HCT116 (cell line): ENCODE data around the gene HNRNPH3. TPM values are rescaled to one million over a fixed set of nuclear protein-coding genes. Genes with fewer than 3 reads are reported as not detected.

Source experiments
- ATAC-seq: fragments of 200-7000 bp; cut with Tn5 transposase; 2 replicates; pipeline ENCODE4 v1.9.1; 2020; ENCODE audit warnings: mild to moderate bottlenecking, moderate library complexity
- BruUV-seq: library from RNA; stranded (reverse); fragments of 400-500 nt; replicated peaks from 2 replicates; lab custom pipeline; 2021; lab: Mats Ljungman, UMichigan
- CTCF ChIA-PET: fragments of 300-600 bp; sonication (Branson Sonifier 250); formaldehyde crosslinking; loops from one replicate; lab custom pipeline; 2021; ENCODE audit warnings: antibody characterized with exemption; lab: Charles Lee
- POLR2A ChIA-PET: fragments of 300-600, 350-600 bp; sonication (Branson Sonifier 250); formaldehyde crosslinking; loops from one replicate; lab custom pipeline; 2021; ENCODE audit warnings: antibody characterized with exemption; lab: Charles Lee
- RAD21 ChIA-PET, 2 experiments: fragments of 300-600 bp; sonication (Branson Sonifier 250); formaldehyde crosslinking; loops; one replicate each; lab custom pipeline; 2023; ENCODE audit warnings: low total read pairs in 2 of 2; ENCODE audit not compliant: uncharacterized antibody in 2 of 2, unreplicated experiment in 2 of 2, low non-redundant PET in 1 of 2; lab: Charles Lee
- DNase-seq: peaks from one replicate; pipeline ENCODE4 v3.0.0-alpha.2; 2010; ENCODE audit warnings: low read depth, low spot score
- H2AFZ ChIP-seq: fragments of 200-600 bp; shearing (Covaris generic), sonication (generic); 2 replicates; pipeline ENCODE4 v1.6.1; 2017; ENCODE audit warnings: low read depth, mixed run types, mixed read lengths, antibody characterized with exemption, low read length; ENCODE audit not compliant: poor library complexity, severe bottlenecking
- H3K27ac ChIP-seq: 2 replicates; pipeline ENCODE4 v1.5.1; 2012; ENCODE audit warnings: low read depth, low read length
- H3K27me3 ChIP-seq: fragments of 200-600 bp; sonication (generic); 2 replicates; pipeline ENCODE4 v1.6.1; 2016; ENCODE audit warnings: mixed run types, low read length, mixed read lengths; ENCODE audit not compliant: insufficient read depth
- H3K36me3 ChIP-seq, 2 experiments: fragments of 200-500 bp in 1 of 2; fragments of 200-600 bp in 1 of 2; sonication (Bioruptor generic) in 1 of 2; sonication (generic) in 1 of 2; 2 replicates each; pipeline versions ENCODE4 v1.5.1 to v1.6.1; 2014 to 2016; ENCODE audit warnings: low read length in 2 of 2, inconsistent platforms in 1 of 2, mixed read lengths in 1 of 2, mixed run types in 1 of 2; ENCODE audit not compliant: insufficient read depth in 2 of 2, control insufficient read depth in 1 of 2
- H3K4me1 ChIP-seq, 2 experiments: fragments of 200-600 bp in 1 of 2; sonication (generic) in 1 of 2; 2 replicates each; pipeline versions ENCODE4 v1.5.1 to v1.6.1; 2012 to 2017; ENCODE audit warnings: low read length in 2 of 2, inconsistent platforms in 1 of 2, mild to moderate bottlenecking in 1 of 2, mixed read lengths in 1 of 2, mixed run types in 1 of 2, moderate library complexity in 1 of 2; ENCODE audit not compliant: insufficient read depth in 2 of 2, control insufficient read depth in 1 of 2
- H3K4me2 ChIP-seq: fragments of 200-600 bp; sonication (generic); 2 replicates; pipeline ENCODE4 v1.6.1; 2017; ENCODE audit warnings: mixed run types, low read length, mixed read lengths
- H3K4me3 ChIP-seq, 2 experiments: fragments of 200-600 bp in 1 of 2; sonication (generic) in 1 of 2; replicated peaks in 1 of 2; 2 replicates each; pipeline ENCODE4 v1.5.1; 2011 to 2016; ENCODE audit warnings: low read length in 2 of 2, control low read depth in 1 of 2, low read depth in 1 of 2, mild to moderate bottlenecking in 1 of 2, mixed read lengths in 1 of 2, mixed run types in 1 of 2
- H3K79me2 ChIP-seq: fragments of 200-600 bp; sonication (generic); 2 replicates; pipeline ENCODE4 v1.6.1; 2017; ENCODE audit warnings: mild to moderate bottlenecking, mixed run types, low read length, moderate library complexity, mixed read lengths; ENCODE audit not compliant: insufficient read depth
- H3K9ac ChIP-seq: fragments of 200-600 bp; sonication (generic); 2 replicates; pipeline ENCODE4 v1.6.1; 2016; ENCODE audit warnings: low read length, mixed read lengths
- H3K9me2 ChIP-seq: fragments of 200-600 bp; sonication (generic), shearing (Covaris generic); 2 replicates; pipeline ENCODE4 v1.6.1; 2017; ENCODE audit warnings: mixed run types, mild to moderate bottlenecking, moderate library complexity; ENCODE audit not compliant: insufficient read depth
- H3K9me3 ChIP-seq, 2 experiments: fragments of 200-500 bp in 1 of 2; fragments of 200-600 bp in 1 of 2; sonication (Bioruptor generic) in 1 of 2; sonication (generic) in 1 of 2; 2 replicates each; pipeline ENCODE4 v1.6.1; 2014 to 2017; ENCODE audit warnings: low read length in 2 of 2, mixed read lengths in 2 of 2, inconsistent platforms in 1 of 2, low read depth in 1 of 2, mild to moderate bottlenecking in 1 of 2, mixed run types in 1 of 2, moderate library complexity in 1 of 2; ENCODE audit not compliant: control insufficient read depth in 1 of 2, insufficient read depth in 1 of 2
- H4K20me1 ChIP-seq: fragments of 200-600 bp; sonication (generic), shearing (Covaris generic); 2 replicates; pipeline ENCODE4 v1.6.1; 2017; ENCODE audit warnings: mixed run types, mild to moderate bottlenecking, moderate library complexity; ENCODE audit not compliant: insufficient read depth
- ATF3 ChIP-seq: IDR thresholded peaks from 2 replicates; pipeline ENCODE4 v1.6.1; 2012
- CBX3 ChIP-seq: IDR thresholded peaks from 2 replicates; pipeline ENCODE4 v1.6.1; 2012; ENCODE audit warnings: low read depth
- EGR1 ChIP-seq: IDR thresholded peaks from 2 replicates; pipeline ENCODE4 v1.6.1; 2012; ENCODE audit warnings: low read depth
- ELF1 ChIP-seq: IDR thresholded peaks from 2 replicates; pipeline ENCODE4 v1.6.1; 2012; ENCODE audit warnings: low read depth, borderline replicate concordance
- EZH2 ChIP-seq: fragments of 200-600 bp; sonication (generic); IDR thresholded peaks from 2 replicates; pipeline ENCODE4 v1.6.1; 2017; ENCODE audit warnings: antibody characterized with exemption, mixed run types
- FOSL1 ChIP-seq: IDR thresholded peaks from 2 replicates; pipeline ENCODE4 v1.6.1; 2012; ENCODE audit warnings: low read depth
- JUND ChIP-seq: IDR thresholded peaks from 2 replicates; pipeline ENCODE4 v1.6.1; 2012
- POLR2A ChIP-seq: IDR thresholded peaks from 2 replicates; pipeline ENCODE4 v1.7.0; 2011; ENCODE audit warnings: borderline replicate concordance; ENCODE audit not compliant: insufficient read depth, insufficient read length; ENCODE audit errors: extremely low read depth
- SIN3A ChIP-seq: IDR thresholded peaks from 2 replicates; pipeline ENCODE4 v1.6.1; 2012; ENCODE audit warnings: low read depth
- SP1 ChIP-seq: IDR thresholded peaks from 2 replicates; pipeline ENCODE4 v1.6.1; 2012; ENCODE audit warnings: low read depth
- SRF ChIP-seq: IDR thresholded peaks from 2 replicates; pipeline ENCODE4 v1.6.1; 2012; ENCODE audit warnings: low read depth
- TCF7L2 ChIP-seq: IDR thresholded peaks from 2 replicates; pipeline ENCODE4 v1.7.0; 2011; ENCODE audit warnings: borderline replicate concordance, inconsistent platforms; ENCODE audit not compliant: insufficient read depth, insufficient read length; ENCODE audit errors: extremely low read depth
- YY1 ChIP-seq: IDR thresholded peaks from 2 replicates; pipeline ENCODE4 v1.6.1; 2011; ENCODE audit warnings: low read length, low read depth, moderate library complexity, mild to moderate bottlenecking; ENCODE audit not compliant: insufficient replicate concordance; ENCODE audit errors: extremely low read depth
- ZBTB33 ChIP-seq: IDR thresholded peaks from 2 replicates; pipeline ENCODE4 v1.6.1; 2011; ENCODE audit warnings: mild to moderate bottlenecking, low read length, moderate library complexity; ENCODE audit not compliant: insufficient replicate concordance; ENCODE audit errors: extremely low read depth
- ZFX ChIP-seq: fragments of 450-650 bp; IDR thresholded peaks from 2 replicates; pipeline ENCODE4 v1.6.1; 2017
- ZNF274 ChIP-seq: fragments of 200-500 bp; sonication (Bioruptor generic); IDR thresholded peaks from 2 replicates; pipeline ENCODE4 v1.6.1; 2014; ENCODE audit warnings: mild to moderate bottlenecking, low read depth, low read length, inconsistent platforms
- intact Hi-C: fragments of 100-400 bp; cut with micrococcal nuclease; formaldehyde crosslinking; loops from 2 replicates; pipeline ENCODE4 v1.10.0; 2022
- total RNA-seq: library from RNA; stranded (reverse); gene quantifications from one replicate; pipeline ENCODE4 v1.2.1, GENCODE V29; 2021; ENCODE audit not compliant: unreplicated experiment

Gene HNRNPH3
- total RNA-seq, 1 experiment from 2014 or later: 126 TPM

GRCh38 chr10:68288717-68289116, 43.1 kb upstream of the HNRNPH3 start:
- no peaks in the 10 kb centered on the region for H3K9me2 ChIP-seq
- RAD21 ChIA-PET: no interaction called here
- H3K4me3 ChIP-seq: no peak overlapping the region

GRCh38 chr10:68290736-68291135, 41.1 kb upstream of the HNRNPH3 start:
- Histone ChIP-seq H3K9ac (no peak overlapping the region), H3K36me3 (no peaks in the 10 kb centered on the region), H3K79me2 (no peaks in the 10 kb centered on the region), H3K4me1 (no peaks in the 10 kb centered on the region), H3K27me3 (no peaks in the 10 kb centered on the region), H3K27ac (no peak overlapping the region), H2AFZ (no peak overlapping the region), H4K20me1 (no peaks in the 10 kb centered on the region), H3K4me2 (no peak overlapping the region), H3K4me3 (no peak overlapping the region), H3K9me3 (no peaks in the 10 kb centered on the region), H3K9me2 (no peaks in the 10 kb centered on the region)
- BruUV-seq: no TSS peak
- intact Hi-C loops: no loop called here
- DNase-seq: no peak
- POLR2A ChIA-PET: no interaction called here
- CTCF ChIA-PET: no interaction called here
- RAD21 ChIA-PET: no interaction called here
- ATAC-seq: no peak
- no peak for TF ChIP-seq SRF
- no peak for TF ChIP-seq SP1
- no peak for TF ChIP-seq ZNF274
- no peak for TF ChIP-seq EZH2
- TF ChIP-seq EGR1: no peak
- TF ChIP-seq TCF7L2: no peak
- no peak for TF ChIP-seq FOSL1
- no peak for TF ChIP-seq JUND
- no peak for TF ChIP-seq ZBTB33
- no peak for TF ChIP-seq POLR2A
- TF ChIP-seq ATF3: no peak
- TF ChIP-seq SIN3A: no peak
- TF ChIP-seq ELF1: no peak
- no peak for TF ChIP-seq YY1

More at GRCh38 chr10:68288717-68289116, 43.1 kb upstream of the HNRNPH3 start:
- CTCF ChIA-PET: no interaction called here
- Histone ChIP-seq H4K20me1 (no peaks in the 10 kb centered on the region), H3K79me2 (no peaks in the 10 kb centered on the region), H3K36me3 (no peaks in the 10 kb centered on the region)
- ATAC-seq: no peak
- TF ChIP-seq CBX3 (no peak), SIN3A (no peak), ZFX (no peak), EZH2 (no peak)
- TF ChIP-seq, all 23 proteins: peak for 0
- BruUV-seq: no TSS peak
- H3K4me2 ChIP-seq: no peak overlapping the region
- no peak overlapping the region for H2AFZ ChIP-seq
- H3K27me3 ChIP-seq: no peaks in the 10 kb centered on the region
- DNase-seq: no peak
- POLR2A ChIA-PET: no interaction called here
- intact Hi-C loops: no loop called here
- no peaks in the 10 kb centered on the region for H3K9me3 ChIP-seq
- no peaks in the 10 kb centered on the region for H3K4me1 ChIP-seq
- H3K27ac ChIP-seq: no peak overlapping the region
- H3K9ac ChIP-seq: no peak overlapping the region
